HG03558 (cell line): ENCODE measurements around the gene CASZ1.

Experiments
- ATAC-seq: cut with Tn5 transposase; IDR thresholded peaks from one replicate; pipeline ENCODE4 v1.9.1; 2021; ENCODE audit warnings: moderate number of reproducible peaks; ENCODE audit not compliant: unreplicated experiment; ENCODE audit errors: extremely low read depth

The CASZ1 gene

DNA sequence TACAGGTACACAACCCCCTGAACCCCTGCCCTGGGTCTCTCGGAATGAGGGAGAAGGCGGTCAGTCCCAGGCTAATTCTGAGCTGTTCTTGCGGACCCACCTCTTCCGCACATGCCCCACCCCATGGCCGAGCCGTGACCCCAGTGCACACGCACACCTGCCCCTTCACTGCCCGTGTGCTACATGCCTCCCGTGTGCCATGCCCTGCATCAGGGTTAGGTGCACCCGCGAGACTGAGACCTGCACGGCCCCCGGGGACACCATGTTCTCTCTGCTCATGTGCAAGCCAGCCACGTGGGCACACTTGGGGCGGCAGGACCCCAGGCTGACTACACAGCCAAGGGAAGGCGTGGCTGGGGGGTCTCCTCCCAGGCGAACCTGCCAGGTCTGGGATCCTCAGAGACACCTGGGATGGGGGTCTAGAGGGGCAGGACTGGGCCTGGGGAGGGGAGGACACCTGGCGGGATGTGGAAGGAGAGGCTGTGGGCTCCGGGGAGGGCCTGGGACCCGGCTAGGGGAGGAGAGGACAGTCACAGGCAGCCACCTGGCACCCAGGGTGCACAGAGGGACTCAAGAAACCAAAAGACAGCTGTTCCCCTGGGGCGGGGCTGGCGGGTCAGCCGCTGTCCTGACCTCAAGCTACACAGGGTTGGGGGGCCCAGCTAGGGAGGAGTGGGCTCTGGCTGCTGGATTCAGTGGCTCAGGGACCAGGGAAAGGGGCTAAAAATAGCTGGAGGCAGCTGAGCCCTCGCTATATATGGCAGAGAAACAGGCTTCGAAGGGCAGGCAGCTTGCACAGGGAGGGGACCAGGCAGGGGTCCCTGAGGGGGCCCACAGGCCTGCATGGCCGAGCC is 133.4 kb downstream of the CASZ1 start:
- no peak for ATAC-seq

DNA sequence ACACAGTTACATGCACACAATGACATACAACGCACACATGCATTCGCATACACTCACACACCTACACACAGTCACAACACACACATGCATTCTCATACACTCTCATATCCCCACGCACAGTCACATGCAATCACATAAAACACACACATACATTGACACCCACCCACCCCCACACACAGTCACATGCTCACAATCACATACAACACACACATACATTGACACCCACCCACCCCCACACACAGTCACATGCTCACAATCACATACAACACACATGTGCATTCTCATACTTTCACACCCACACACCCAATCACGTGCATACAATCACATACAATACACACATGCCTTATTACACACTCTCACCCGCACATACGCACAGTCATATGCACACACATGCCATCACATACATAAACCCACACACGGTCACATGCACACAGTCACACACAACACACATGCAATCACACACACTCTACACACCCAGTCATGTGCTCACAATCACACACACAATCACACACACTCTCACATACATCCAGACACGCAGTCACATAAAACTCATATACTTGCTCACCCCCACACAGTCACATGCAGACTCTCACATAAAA is 134.3 kb downstream of the CASZ1 start:
- ATAC-seq = no peak

DNA sequence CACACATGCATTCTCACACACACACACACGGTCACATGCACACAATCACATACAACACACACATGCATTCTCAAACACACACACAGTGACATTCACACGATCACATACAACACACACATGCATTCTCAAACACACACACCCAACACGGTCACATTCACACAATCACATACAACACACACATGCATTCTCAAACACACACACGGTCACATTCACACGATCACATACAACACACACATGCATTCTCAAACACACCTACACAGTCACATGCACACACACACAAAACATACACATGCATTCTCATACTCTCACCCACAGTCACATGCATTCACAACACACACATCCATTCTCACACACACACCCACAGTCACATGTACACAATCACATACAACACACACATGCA is 135.0 kb downstream of the CASZ1 start:
- ATAC-seq = no peak

DNA sequence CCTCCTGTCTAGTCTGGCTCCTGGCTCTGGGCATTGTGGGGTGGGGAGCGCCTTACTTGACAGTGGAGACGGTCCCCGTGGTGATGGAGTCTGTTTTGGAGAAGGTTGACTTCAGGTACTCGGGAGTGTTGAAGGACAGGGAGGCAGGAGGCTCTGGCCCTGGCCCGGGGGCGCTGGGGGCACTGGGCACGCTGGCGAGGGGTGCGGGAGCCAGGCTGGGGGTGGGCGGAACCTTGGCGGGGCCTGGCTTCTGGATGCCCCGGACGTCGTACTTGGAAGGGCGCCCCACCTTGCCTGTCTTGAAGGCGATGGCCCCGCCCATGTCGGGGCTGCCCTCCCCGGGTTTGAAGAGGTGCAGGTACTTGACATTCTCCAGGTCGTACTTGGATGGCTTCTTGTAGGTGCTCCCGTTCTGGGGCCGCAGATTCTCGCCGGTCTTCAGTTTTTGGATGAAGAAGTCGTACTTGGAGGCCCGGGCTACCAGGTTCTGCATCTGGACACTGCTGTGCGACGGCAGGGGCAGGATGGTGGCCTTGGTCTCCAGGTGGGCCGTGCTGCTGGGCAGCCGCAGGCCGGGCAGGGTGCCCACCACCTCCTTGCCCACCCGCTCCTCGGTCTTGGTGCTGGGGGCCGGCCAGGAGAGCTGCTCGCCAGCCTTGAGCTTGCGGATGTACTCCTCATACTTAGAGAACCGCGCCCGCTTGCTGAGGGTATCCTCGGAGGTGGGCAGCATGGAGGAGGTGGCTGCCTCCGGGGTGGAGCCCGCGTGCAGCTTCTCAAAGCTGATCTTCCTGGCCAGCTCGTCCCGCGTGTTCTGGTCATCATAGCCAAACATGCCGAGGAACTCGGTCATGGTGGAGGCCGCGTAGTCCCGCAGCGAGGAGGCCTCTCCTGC is 136.6 kb downstream of the CASZ1 start:
- no peak for ATAC-seq

DNA sequence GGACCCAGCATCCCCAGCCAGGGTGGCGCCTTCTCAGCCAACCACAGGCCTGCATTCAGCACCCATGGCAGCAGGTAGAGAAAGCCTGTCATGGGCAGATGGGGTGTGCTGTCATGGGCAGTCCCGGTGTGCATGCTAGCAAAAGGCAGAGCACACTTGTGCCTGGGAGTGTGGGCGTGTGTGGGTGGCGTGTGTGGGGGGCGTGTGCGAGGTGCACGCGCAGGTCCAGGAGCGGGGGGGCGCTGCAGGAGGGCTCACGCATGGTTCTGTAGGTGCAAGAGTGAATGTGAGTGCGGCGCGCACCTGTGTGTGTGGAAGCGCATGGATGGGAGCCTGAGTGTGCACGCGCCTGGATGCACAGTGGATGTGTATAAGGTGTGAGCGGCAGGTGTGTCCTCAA is 137.2 kb downstream of the CASZ1 start:
- ATAC-seq = no peak

DNA sequence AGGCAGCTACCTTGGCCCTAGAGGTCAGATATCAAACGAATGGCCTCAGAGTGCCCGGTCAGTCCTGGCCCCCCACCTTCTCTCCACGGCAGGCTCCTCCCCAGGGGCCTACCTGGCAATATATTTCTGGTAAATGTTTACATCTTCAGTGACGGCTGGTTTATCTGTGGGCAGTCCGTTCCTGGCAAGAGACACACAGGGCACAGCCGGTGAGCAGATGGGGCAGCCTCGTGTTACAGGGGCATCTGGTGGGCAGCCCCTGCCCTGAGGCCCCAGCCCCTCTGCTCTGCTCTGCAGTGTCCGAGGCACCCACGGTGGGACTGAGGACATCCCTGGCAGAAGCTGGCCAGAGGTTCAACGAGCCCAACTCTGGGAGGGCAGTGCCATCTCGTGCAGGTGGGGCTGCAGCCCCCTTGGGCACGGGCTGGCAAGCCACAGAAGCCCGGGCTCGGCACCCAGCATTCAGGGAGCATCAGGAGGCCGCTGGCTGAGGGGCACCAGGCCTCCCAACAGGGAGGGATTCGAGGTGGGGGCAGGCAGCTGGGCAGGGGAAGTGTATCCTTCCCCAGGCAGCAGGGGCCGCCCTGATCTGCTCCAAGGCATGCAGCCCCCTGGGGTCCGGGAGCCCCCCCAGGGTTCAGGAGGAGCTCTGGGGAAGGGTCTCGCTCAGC is 137.9 kb downstream of the CASZ1 start:
- ATAC-seq = no peak

DNA sequence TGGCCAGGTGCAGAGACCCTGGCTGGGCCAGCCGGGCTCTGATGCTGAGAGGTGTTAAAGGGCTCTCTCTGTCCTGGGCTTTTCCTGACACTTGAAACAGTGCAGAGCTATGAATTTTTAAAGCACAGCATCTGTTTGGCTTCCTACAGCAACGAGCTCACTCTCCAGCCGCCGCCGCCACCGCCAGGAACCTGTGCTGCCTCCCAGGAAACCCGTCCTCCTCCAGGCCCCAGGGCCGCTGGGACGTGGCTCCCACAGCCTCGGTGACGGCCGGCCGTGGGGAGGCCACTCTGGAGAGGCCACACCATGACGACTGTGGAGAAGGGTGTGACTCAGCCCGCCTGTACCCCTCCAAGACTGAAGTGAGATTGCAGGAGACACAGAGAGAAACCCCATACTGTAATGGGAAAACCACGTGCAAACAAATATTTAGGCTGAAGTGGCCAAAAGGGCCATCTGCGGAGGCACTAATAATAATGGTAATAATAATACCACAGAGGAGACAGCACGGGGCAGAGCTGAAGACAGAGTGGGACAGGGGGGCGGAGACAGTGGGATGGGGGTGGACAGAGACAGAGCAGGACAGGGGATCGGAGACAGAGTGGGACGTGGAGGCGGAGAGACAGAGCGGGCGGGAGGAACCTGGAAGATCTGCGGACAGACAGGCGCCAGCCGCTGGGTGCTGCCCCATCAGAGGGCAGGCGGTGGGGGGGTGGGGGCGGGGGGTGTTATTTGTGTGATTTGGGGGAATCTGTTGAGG is 139.2 kb downstream of the CASZ1 start:
- ATAC-seq = no peak

DNA sequence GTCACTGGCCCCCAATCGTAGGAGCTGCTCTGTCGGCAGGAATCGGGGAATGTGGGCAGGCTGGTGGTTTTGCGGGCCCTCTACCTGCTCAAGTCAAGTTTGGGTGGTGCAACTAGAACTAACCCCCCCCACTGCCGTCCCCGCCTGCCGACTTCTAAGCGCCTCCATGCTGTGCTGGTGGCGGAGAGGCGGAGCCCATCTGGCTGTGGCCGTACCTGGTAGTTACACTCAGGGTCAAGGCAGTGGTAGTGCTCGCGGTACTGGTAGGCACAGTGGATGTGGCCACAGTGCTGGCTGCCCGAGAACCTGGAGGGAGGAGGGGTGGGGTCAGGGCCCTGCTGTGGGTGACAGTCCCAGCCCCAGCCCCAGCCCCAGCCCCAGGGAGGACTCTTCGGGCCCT is 140.0 kb downstream of the CASZ1 start:
- no peak for ATAC-seq

DNA sequence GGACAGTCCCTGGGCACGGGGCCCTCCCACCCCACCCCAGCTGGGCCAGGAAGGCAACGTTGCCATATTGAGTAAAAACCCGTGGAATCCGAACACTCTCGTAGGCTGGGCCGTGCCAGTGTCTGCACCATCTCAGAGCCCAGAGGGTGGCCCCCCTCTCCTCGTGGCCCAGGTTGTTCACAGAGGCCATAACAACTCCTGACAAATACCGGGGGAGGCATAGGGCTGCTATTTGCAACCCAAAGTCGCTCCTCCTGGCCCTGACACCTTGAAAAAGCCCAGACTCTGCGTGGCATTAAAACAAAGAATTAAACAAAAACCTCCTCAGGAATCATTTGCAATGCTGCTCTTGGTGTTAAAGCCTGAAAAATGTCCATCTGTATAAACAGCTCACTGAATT is 141.4 kb downstream of the CASZ1 start:
- no peak for ATAC-seq

DNA sequence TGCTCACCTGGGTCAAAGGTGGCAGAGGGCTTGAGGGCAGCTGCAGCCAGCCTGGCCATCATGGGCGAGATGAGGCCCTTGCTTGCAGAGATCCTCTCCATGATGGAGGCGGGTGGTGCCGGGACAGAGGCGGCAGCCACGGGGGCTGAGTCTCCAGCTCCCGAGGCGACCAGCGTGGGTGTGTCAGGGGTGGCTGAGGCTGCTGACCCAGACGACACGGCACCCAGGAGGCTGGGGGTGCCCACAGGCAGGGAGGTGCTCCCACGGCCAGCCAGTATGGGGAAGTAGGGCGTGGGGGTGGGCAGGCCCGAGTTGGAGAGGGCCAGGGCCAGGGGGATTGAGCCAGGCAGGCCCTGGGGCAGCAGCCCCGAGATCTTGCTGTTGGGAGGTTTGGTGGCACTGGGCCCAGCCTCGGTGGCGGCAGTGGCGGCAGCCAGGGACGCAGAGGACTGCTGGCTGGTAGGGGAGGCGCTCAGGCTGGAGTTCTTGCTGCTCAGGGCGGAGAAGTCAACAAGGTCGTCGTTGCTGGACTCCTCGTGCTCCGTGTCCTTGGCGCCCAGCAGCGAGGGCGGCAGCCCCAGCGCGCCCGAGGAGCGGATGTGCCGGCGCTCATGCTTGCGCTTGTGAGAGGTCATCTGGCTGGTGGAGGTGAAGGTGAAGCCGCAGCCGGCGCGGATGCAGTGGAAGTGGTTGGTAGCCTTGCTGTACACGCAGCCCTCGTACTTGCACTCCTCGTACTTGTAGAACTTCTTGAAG is 142.9 kb downstream of the CASZ1 start:
- no peak for ATAC-seq

DNA sequence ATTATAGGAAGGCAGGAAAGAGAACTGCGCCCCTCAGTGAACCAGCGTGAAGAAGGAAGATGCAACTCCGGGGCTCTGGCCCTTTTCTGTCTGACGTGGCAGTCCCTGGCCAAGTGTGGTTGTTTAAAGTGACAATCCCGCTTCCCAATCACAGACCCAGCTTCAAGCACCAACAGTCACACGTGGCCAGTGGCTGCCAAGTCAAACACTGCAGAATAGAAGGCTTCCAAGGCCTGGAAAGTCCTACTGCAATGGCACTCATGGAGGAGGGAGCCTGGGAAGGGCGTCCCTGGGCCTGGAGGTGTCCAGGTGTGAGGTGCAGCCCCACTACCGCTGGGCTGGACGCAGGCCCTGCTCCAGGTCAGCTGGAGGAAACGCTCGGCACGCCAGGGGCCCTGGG is 143.8 kb downstream of the CASZ1 start:
- no peak for ATAC-seq

DNA sequence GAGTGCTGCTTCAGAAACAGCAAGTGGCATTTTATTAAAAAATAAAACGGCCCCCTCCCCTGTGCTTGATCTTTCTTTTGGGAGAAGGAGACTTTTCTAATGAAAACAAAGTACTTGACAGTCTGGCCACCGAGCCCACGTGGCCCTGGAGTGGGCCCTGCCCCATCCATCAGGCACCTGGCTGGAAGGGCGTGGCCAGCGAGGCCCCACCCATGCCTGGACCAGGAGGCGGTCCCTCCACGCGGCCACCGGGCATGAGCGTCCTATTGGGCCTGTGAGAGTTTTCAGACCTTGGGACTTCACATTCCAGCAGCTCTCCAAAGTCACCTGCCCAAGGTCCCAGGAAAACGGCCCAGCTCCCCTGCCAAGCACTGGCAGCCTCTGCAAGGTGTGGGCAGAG is 144.7 kb downstream of the CASZ1 start:
- ATAC-seq = no peak

DNA sequence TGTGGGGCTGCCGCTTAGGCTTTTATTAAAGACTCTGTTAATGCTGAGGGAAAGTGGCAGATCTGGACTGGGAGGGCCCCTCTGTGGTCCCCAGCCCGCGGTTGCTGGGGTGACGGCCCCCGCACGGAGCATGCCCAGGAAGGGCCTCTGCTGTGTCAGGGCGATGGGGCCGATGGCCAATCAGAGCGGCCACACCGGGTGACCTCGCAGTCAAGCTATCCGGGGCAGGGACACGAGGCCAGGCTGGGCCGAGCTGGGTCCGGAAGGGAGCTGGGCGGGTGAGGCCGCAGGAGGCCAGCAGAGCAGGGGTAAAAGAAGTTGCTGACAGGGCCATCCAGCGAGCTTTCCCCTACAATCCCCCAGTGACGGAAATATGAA is 145.1 kb downstream of the CASZ1 start:
- ATAC-seq = no peak

DNA sequence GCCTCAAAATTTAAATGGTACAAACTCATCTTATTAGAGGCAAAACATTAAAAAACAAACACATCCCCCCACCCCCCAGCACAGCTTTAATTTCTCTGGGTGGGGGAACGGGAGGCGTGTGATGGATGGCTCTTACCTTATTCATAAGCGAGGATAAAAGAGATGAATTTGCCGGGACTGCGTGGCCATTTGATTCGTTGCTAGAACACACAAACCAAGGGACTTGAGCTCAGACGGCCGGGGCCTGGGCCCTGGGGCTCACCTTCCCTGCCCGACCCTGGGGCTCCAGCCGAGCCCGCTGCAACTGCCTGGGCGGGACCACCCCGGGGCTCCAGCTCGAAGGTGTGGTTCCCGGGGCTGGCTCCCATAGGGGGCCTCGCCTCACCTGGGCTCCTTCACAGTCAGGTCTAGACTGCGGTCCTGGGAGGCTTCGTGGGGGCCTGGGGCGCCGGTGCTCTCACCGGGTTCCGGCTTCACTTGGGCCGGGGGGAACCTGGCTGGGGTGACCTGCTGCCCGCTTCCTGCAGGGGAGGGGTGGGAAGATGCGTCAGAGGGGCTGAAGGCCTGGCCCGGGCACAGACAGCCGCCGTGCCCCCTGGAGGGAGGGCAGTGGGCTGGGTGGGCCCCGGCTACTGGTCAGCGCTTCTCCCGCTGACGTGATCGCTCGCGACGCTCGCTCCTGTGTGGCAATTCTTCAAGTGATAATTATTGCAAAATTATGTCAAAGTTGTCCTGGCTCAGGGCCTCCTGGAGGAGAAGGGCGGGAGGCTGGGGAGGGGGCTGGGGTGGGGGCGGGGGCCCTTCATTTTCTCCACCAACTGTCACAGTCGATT is 145.7 kb downstream of the CASZ1 start:
- ATAC-seq = no peak

DNA sequence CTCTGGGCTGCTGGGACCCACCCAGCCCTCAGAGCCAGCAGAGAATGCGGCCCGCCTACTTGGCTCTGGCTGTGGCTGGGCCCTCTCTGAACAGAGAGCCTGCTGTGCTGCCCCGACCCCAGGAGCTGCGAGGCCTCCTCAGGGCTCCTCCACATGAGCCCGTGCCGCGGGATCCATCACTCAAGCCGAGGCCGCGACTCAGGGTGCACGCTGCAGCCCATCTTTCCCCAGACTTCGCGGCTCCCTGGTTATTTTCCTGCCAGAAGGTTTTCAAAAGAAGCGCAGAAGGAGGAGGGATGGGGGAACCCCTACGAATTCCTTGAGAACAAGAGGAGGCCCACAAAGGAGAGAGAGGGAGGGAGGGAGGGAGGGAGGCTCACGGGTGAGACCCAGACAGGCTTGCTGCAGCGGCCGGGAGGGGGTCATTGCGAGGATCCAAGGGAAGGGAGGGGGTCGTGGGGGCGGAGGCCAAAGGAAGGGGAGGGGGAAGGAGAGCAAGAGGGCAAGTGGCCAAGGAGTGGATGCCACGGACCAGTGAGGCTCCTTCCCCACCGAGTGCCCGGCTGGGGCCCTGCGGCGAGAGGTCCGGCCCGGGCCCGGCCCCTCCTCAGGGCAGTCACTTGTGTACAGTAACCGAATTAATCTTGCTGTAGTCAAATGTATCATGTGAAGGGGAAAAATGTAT is 146.8 kb downstream of the CASZ1 start:
- ATAC-seq = no peak

DNA sequence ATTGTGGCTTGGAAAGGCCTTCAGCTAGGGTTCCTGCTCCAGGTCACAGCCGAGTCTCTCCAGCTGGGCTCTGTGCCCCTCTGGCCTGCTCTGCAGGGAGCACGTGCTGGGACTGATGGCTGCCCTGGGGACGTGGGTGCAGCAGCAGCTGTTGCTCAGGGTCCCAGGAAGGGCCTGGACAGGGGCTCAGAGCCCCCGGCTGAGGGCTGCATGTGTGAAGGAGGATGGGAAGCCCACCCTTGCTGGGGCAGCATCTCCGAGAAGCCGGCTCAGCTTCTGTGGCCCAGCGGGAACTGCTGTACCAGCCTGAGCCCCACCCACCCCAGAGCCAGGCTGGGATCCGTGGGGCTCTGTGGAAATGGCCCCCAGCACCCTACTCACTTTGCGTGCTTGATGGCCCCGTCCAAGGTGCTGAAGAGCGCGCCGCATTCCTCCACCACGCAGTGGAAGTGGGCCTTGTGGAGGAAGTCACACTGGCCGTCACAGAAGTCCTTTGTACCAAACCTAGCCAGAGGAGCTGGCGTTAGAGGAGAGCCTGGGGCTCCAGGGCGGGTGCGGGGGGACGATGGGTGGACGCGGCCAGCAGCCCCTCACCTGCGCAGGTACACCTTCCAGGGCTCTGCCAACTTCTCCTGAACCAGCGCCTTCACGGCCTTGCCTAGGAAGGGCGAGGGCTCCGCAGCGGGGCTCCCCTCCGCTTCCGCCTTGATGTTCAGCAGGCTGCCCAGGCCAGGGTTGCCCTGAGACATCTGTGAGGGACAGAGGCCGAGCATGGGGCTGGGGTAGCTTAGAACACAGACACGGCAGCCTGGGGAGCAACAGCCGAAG is 147.5 kb downstream of the CASZ1 start:
- ATAC-seq = no peak
